Muscle layer of duodenum (tissue), 2 donors: ENCODE data around the gene CHCHD2.
"Not testable (repeated sequence)": the region's sequence is repeated elsewhere in the genome, so short reads cannot be mapped to it uniquely, and the experiment has no call there.

Source experiments
- H3K27ac ChIP-seq: one replicate; pipeline ENCODE4 v1.7.0; 2013; ENCODE audit warnings: mild to moderate bottlenecking, low read length
- H3K27me3 ChIP-seq: one replicate; pipeline ENCODE4 v1.7.0; 2013; ENCODE audit warnings: low read depth, mild to moderate bottlenecking, control low read depth, low read length
- H3K36me3 ChIP-seq, 2 donors: one replicate each; pipeline ENCODE4 v1.7.0; 2013; ENCODE audit warnings: low read length in 2 of 2, control low read depth in 1 of 2, mild to moderate bottlenecking in 1 of 2; ENCODE audit not compliant: insufficient read depth in 2 of 2, control insufficient read depth in 1 of 2
- H3K4me1 ChIP-seq, 2 donors: one replicate each; pipeline ENCODE4 v1.7.0; 2013; ENCODE audit warnings: low read length in 2 of 2, mild to moderate bottlenecking in 2 of 2, control low read depth in 1 of 2, moderate library complexity in 1 of 2; ENCODE audit not compliant: insufficient read depth in 2 of 2, control insufficient read depth in 1 of 2
- H3K4me3 ChIP-seq, 2 donors: one replicate each; pipeline ENCODE4 v1.7.0; 2013; ENCODE audit warnings: low read length in 2 of 2, low read depth in 1 of 2, mild to moderate bottlenecking in 1 of 2
- H3K9me3 ChIP-seq, 2 donors: one replicate each; pipeline ENCODE4 v1.7.0; 2013; ENCODE audit warnings: low read length in 2 of 2, control low read depth in 1 of 2, mild to moderate bottlenecking in 1 of 2; ENCODE audit not compliant: control insufficient read depth in 1 of 2
- donor health status: healthy.

CHCHD2 gene

GRCh38 chr7:56081626-56082340 is 24.5 kb downstream of the CHCHD2 start:
- Histone ChIP-seq H3K4me3 (no peak overlapping the region), H3K9me3 (no peaks in the 10 kb centered on the region), H3K27ac (no peak overlapping the region), H3K27me3 (no peaks in the 10 kb centered on the region), H3K36me3 (peaks cover 5 to 26% of the 10 kb centered on the region in 2 donors), H3K4me1 (peaks cover 16 to 32% of the 10 kb centered on the region in 2 donors)

- not testable (repeated sequence) for H3K4me3 ChIP-seq, H3K27ac ChIP-seq, H3K9me3 ChIP-seq, H3K27me3 ChIP-seq
- peaks cover 5 to 21% of the 10 kb centered on the region in 2 donors for H3K36me3 ChIP-seq
- H3K4me1 ChIP-seq, result peaks cover 16 to 32% of the 10 kb centered on the region in 2 donors
Observed at GRCh38 chr7:56080726-56081435, 25.4 kb downstream of the CHCHD2 start.

- peaks cover 16 to 32% of the 10 kb centered on the region in 2 donors for H3K4me1 ChIP-seq
- peak overlapping the region; percentile 69 for H3K27ac ChIP-seq
- peaks cover 5 to 20% of the 10 kb centered on the region in 2 donors for H3K36me3 ChIP-seq
- H3K4me3 ChIP-seq, result peak overlapping the region in 1 of 2 donors; percentile 2
- H3K9me3 ChIP-seq, result no peaks in the 10 kb centered on the region
- no peaks in the 10 kb centered on the region for H3K27me3 ChIP-seq
Observed at GRCh38 chr7:56079450-56080185, 26.7 kb downstream of the CHCHD2 start.

- Histone ChIP-seq H3K4me1 (peaks cover 13 to 29% of the 10 kb centered on the region in 2 donors), H3K27me3 (no peaks in the 10 kb centered on the region), H3K36me3 (peaks cover 5 to 21% of the 10 kb centered on the region in 2 donors), H3K4me3 (no peak overlapping the region), H3K27ac (no peak overlapping the region), H3K9me3 (no peaks in the 10 kb centered on the region)
Observed at GRCh38 chr7:56078196-56078595, 28.1 kb downstream of the CHCHD2 start.

GRCh38 chr7:56077681-56078080 is 28.6 kb downstream of the CHCHD2 start:
- H3K36me3 ChIP-seq, result peaks cover 5 to 26% of the 10 kb centered on the region in 2 donors
- no peak overlapping the region for H3K27ac ChIP-seq

GRCh38 chr7:56074371-56074791 is 31.9 kb downstream of the CHCHD2 start:
- Histone ChIP-seq H3K27ac (no peak overlapping the region), H3K4me3 (no peak overlapping the region), H3K4me1 (peaks cover 4 to 11% of the 10 kb centered on the region in 2 donors), H3K27me3 (no peaks in the 10 kb centered on the region), H3K9me3 (no peaks in the 10 kb centered on the region), H3K36me3 (peaks cover 5 to 22% of the 10 kb centered on the region in 2 donors)

More at GRCh38 chr7:56077681-56078080, 28.6 kb downstream of the CHCHD2 start:
- peaks cover 10 to 25% of the 10 kb centered on the region in 2 donors for H3K4me1 ChIP-seq
- H3K4me3 ChIP-seq, result no peak overlapping the region
- H3K9me3 ChIP-seq, result no peaks in the 10 kb centered on the region
- no peaks in the 10 kb centered on the region for H3K27me3 ChIP-seq

- not testable (repeated sequence) for H3K27me3 ChIP-seq, H3K4me3 ChIP-seq, H3K27ac ChIP-seq, H3K9me3 ChIP-seq
- Histone ChIP-seq H3K4me1 (peaks cover 0 to 14% of the 10 kb centered on the region in 2 donors), H3K36me3 (peaks cover 20 to 34% of the 10 kb centered on the region in 2 donors)
Observed at GRCh38 chr7:56066376-56066775, 39.9 kb downstream of the CHCHD2 start.

- peak within 1 kb of the TSS; percentile 78 for H3K27ac ChIP-seq
- peak within 1 kb of the TSS; percentile 66 to 81 for H3K4me3 ChIP-seq
- H3K27me3 ChIP-seq, result no peaks in the 10 kb centered on the region
- peaks cover 0 to 14% of the 10 kb centered on the region in 2 donors for H3K4me1 ChIP-seq
- no peaks in the 10 kb centered on the region for H3K9me3 ChIP-seq
- peaks cover 30 to 41% of the 10 kb centered on the region in 2 donors for H3K36me3 ChIP-seq
Observed at GRCh38 chr7:56063882-56064625, 42.2 kb downstream of the CHCHD2 start, which contains the start of gene SUMF2. Gene SUMF2, plus strand, starts transcription at chr7:56064286. Its CDS starts 26 bp downstream, at chr7:56064312.

- Histone ChIP-seq H3K27me3 (no peaks in the 10 kb centered on the region), H3K4me3 (peak overlapping the region; percentile 66 to 81), H3K9me3 (no peaks in the 10 kb centered on the region), H3K27ac (peak overlapping the region; percentile 78), H3K36me3 (peaks cover 27 to 40% of the 10 kb centered on the region in 2 donors), H3K4me1 (peaks cover 0 to 14% of the 10 kb centered on the region in 2 donors)
Observed at GRCh38 chr7:56063500-56063881, 42.8 kb downstream of the CHCHD2 start.

- H3K4me1 ChIP-seq, result peaks cover 0 to 14% of the 10 kb centered on the region in 2 donors
- H3K9me3 ChIP-seq, result no peaks in the 10 kb centered on the region
- peaks cover 34 to 49% of the 10 kb centered on the region in 2 donors for H3K36me3 ChIP-seq
- no peak overlapping the region for H3K27ac ChIP-seq
- no peaks in the 10 kb centered on the region for H3K27me3 ChIP-seq
- H3K4me3 ChIP-seq, result no peak overlapping the region
Observed at GRCh38 chr7:56062382-56062781, 43.9 kb downstream of the CHCHD2 start.
